GM21737 (cell line): Measurements from ENCODE around the gene GABRA4.

Experiments
- ATAC-seq: cut with Tn5 transposase; IDR thresholded peaks from one replicate; pipeline ENCODE4 v1.9.1; 2021; ENCODE audit warnings: mild to moderate bottlenecking, moderate library complexity; ENCODE audit not compliant: unreplicated experiment

Gene GABRA4

GRCh38 chr4:46993075-46994006 lies at the start of gene GABRA4:
GABRA4 (minus strand) TSS chr4:46993581; CDS start chr4:46993424, 157 bp downstream.
- no peak for ATAC-seq

- ATAC-seq, result no peak
These were observed 47.4 kb upstream of the GABRA4 start for GRCh38 chr4:47040828-47041227.

- ATAC-seq, result no peak
These were observed 44.9 kb upstream of the GABRA4 start for GRCh38 chr4:47038263-47038662.

- ATAC-seq, result peak; percentile 94
These were observed 39.2 kb upstream of the GABRA4 start for GRCh38 chr4:47032405-47033106.

GRCh38 chr4:47031751-47032404 lies 38.5 kb upstream of the GABRA4 start:
- no peak for ATAC-seq

GRCh38 chr4:47031011-47031678 lies 37.8 kb upstream of the GABRA4 start, which contains the start of gene GABRB1:
GABRB1 (plus strand) TSS chr4:47031567.
- no peak for ATAC-seq

- no peak for ATAC-seq
These were observed 24.1 kb upstream of the GABRA4 start for GRCh38 chr4:47017494-47017893.

GRCh38 chr4:47017081-47017480 lies 23.7 kb upstream of the GABRA4 start:
- ATAC-seq, result no peak

- ATAC-seq, result no peak
These were observed 20.0 kb upstream of the GABRA4 start for GRCh38 chr4:47013373-47013772.

GRCh38 chr4:47012676-47013075 lies 19.3 kb upstream of the GABRA4 start:
- ATAC-seq, result no peak

GRCh38 chr4:47010912-47011446 lies 17.6 kb upstream of the GABRA4 start:
- ATAC-seq, result peak; percentile 93

GRCh38 chr4:47010347-47010911 lies 17.0 kb upstream of the GABRA4 start:
- ATAC-seq, result no peak

- no peak for ATAC-seq
These were observed 9.2 kb upstream of the GABRA4 start for GRCh38 chr4:47002580-47002979.

GRCh38 chr4:47000406-47000805 lies 7.0 kb upstream of the GABRA4 start:
- no peak for ATAC-seq

GRCh38 chr4:46999566-46999965 lies 6.2 kb upstream of the GABRA4 start:
- no peak for ATAC-seq

- ATAC-seq, result no peak
These were observed 625 bp upstream of the GABRA4 start for GRCh38 chr4:46994007-46994405.

- ATAC-seq, result no peak
These were observed 1.0 kb downstream of the GABRA4 start for GRCh38 chr4:46992338-46992737.

- no peak for ATAC-seq
These were observed 6.3 kb downstream of the GABRA4 start for GRCh38 chr4:46986922-46987638.

GRCh38 chr4:46984781-46985180 lies 8.6 kb downstream of the GABRA4 start:
- no peak for ATAC-seq

GRCh38 chr4:46980851-46981250 lies 12.5 kb downstream of the GABRA4 start:
- no peak for ATAC-seq
